ENCODE measurements around the gene CBFA2T2. TPM values are rescaled to one million over a fixed set of nuclear protein-coding genes. Genes with fewer than 3 reads are reported as not detected.

CBFA2T2 gene
- total RNA-seq, 1 donor from 2014 or later, result 10.7 TPM

- H3K9me3 ChIP-seq (replicated peaks), result no peaks in the 10 kb centered on the region
- no peaks in the 10 kb centered on the region for H3K27me3 ChIP-seq (ENCODE audit: low read depth)
- TF ChIP-seq, protein P1, sequence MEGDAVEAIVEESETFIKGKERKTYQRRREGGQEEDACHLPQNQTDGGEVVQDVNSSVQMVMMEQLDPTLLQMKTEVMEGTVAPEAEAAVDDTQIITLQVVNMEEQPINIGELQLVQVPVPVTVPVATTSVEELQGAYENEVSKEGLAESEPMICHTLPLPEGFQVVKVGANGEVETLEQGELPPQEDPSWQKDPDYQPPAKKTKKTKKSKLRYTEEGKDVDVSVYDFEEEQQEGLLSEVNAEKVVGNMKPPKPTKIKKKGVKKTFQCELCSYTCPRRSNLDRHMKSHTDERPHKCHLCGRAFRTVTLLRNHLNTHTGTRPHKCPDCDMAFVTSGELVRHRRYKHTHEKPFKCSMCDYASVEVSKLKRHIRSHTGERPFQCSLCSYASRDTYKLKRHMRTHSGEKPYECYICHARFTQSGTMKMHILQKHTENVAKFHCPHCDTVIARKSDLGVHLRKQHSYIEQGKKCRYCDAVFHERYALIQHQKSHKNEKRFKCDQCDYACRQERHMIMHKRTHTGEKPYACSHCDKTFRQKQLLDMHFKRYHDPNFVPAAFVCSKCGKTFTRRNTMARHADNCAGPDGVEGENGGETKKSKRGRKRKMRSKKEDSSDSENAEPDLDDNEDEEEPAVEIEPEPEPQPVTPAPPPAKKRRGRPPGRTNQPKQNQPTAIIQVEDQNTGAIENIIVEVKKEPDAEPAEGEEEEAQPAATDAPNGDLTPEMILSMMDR (IDR thresholded peaks at IDR 0.05; ENCODE audit: borderline replicate concordance), result no peak
- peaks cover 49% of the 10 kb centered on the region for H3K4me1 ChIP-seq
- no peak overlapping the region for H3K27ac ChIP-seq (replicated peaks)
- H3K36me3 ChIP-seq, result peaks cover under 1% of the 10 kb centered on the region
- intact Hi-C loops (cut with micrococcal nuclease), result no loop called here
- no peak for DNase-seq
- H3K4me3 ChIP-seq, result no peak overlapping the region
These were observed 161.7 kb downstream of the CBFA2T2 start for GRCh38 chr20:33651562-33652048.

DNA sequence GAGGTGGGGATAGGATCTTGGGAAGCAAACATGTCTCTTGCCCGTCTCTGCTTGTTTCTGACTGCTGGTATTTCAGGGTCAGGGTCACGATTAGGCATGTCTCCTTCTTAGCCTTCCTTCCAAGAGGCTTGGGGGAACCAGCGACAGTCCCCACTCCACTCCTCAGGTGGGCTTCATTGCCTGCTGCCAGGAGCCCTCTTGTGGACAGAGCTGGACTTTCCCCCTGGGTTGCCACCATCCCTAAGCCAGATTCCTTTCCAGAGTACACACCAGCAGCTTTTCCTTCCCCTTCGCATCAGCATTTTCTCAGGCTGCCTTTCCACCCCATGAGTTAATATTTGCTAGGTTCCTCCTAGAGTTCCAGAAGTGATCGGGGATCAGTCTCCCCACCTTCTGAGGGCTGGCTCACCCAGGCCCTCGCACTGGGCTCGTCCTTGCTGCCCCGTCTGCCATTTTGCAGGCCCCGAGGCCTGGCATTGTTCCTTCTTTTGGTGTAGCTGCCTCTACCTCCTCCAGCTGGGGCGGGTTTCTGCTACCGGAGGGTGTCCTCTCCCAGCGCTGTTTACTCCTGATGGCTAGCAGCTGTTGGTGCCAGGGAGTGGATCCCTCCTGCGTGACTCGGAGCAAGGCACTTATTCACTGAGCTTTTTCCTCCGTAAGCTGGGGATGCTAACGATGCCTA is 163.5 kb downstream of the CBFA2T2 start:
- Histone ChIP-seq H3K27ac (replicated peaks) (no peak overlapping the region), H3K4me3 (no peak overlapping the region), H3K27me3 (ENCODE audit: low read depth) (no peaks in the 10 kb centered on the region), H3K4me1 (peaks cover 31% of the 10 kb centered on the region), H3K36me3 (peaks cover 18% of the 10 kb centered on the region), H3K9me3 (replicated peaks) (no peaks in the 10 kb centered on the region)
- TF ChIP-seq, protein P1 (IDR thresholded peaks at IDR 0.05; ENCODE audit: borderline replicate concordance), result peak; percentile 81
- intact Hi-C loops (cut with micrococcal nuclease), result no loop called here
- peak; percentile 47 for DNase-seq

DNA sequence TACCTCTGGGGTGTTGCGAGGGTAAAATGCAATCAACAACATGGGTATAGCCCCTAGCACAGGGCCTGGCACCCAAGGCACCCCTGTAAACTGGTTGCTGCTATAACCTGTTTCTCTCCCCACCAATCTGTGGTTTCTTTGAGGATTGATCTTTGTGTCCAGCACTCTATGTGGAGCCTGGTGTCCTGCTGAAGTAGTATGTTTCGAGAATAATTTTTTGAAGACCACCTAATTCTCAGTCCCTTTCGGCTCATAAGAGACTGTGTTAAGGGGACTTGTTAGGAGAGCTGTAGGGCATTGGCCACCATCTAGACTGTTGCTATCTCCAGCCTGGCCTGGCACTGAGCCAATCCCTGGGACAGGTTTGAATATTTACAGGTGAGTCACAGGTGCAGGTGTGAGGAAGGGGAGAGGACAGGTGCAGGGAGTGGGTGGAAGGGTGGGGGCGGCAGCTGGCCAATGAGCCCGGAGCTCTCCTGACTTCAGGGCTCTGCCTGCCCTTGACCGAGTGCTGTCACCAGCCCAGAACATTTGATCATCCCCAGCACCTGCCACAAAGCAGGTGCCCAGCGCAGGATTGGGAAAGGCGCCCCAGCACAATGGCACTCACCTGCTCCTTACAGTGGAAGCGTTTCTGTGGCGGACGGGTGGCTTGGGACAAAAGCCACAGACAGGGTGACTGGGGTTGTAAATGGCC is 164.2 kb downstream of the CBFA2T2 start:
- intact Hi-C loops (cut with micrococcal nuclease), result no loop called here
- no peaks in the 10 kb centered on the region for H3K27me3 ChIP-seq (ENCODE audit: low read depth)
- H3K4me1 ChIP-seq, result peaks cover 24% of the 10 kb centered on the region
- TF ChIP-seq, protein P1 (IDR thresholded peaks at IDR 0.05; ENCODE audit: borderline replicate concordance), result no peak
- no peak overlapping the region for H3K27ac ChIP-seq (replicated peaks)
- peaks cover 25% of the 10 kb centered on the region for H3K36me3 ChIP-seq
- no peaks in the 10 kb centered on the region for H3K9me3 ChIP-seq (replicated peaks)
- DNase-seq, result peak; percentile 13
- no peak overlapping the region for H3K4me3 ChIP-seq

- DNase-seq, result peak; percentile 14
- no peaks in the 10 kb centered on the region for H3K27me3 ChIP-seq (ENCODE audit: low read depth)
- intact Hi-C loops (cut with micrococcal nuclease), result no loop called here
- peaks cover 31% of the 10 kb centered on the region for H3K36me3 ChIP-seq
- TF ChIP-seq, protein P1 (IDR thresholded peaks at IDR 0.05; ENCODE audit: borderline replicate concordance), result no peak
- no peak overlapping the region for H3K4me3 ChIP-seq
- no peaks in the 10 kb centered on the region for H3K9me3 ChIP-seq (replicated peaks)
- H3K4me1 ChIP-seq, result peaks cover 18% of the 10 kb centered on the region
- no peak overlapping the region for H3K27ac ChIP-seq (replicated peaks)
These were observed 164.8 kb downstream of the CBFA2T2 start for GRCh38 chr20:33654680-33655161.

GRCh38 chr20:33655164-33655563 is 165.3 kb downstream of the CBFA2T2 start:
- Histone ChIP-seq H3K36me3 (peaks cover 36% of the 10 kb centered on the region), H3K4me1 (peaks cover 18% of the 10 kb centered on the region), H3K9me3 (replicated peaks) (no peaks in the 10 kb centered on the region), H3K27ac (replicated peaks) (no peak overlapping the region), H3K4me3 (no peak overlapping the region), H3K27me3 (ENCODE audit: low read depth) (no peaks in the 10 kb centered on the region)
- TF ChIP-seq, protein P1 (IDR thresholded peaks at IDR 0.05; ENCODE audit: borderline replicate concordance), result no peak
- intact Hi-C loops (cut with micrococcal nuclease), result no loop called here
- no peak for DNase-seq
